Astrocyte of the cerebellum (primary cell): ENCODE results near the gene PDHX.
"Not testable (repeated sequence)": the region's sequence is repeated elsewhere in the genome, so short reads cannot be mapped to it uniquely, and the experiment has no call there.

ENCODE experiments used
- DNase-seq: peaks from one replicate; pipeline ENCODE4 v3.0.0-alpha.2; 2011; ENCODE audit warnings: low read depth
- H3K4me3 ChIP-seq: 2 replicates; pipeline ENCODE4 v1.5.1; 2011; ENCODE audit warnings: mild to moderate bottlenecking, low read depth, low read length, moderate library complexity
- in situ Hi-C: cut with HindIII; loops from 2 replicates; pipeline ENCODE4 v1.10.0; 2017; ENCODE audit warnings: low sequenced_read_pairs
- TF ChIP-seq, protein P1 (sequence below): IDR thresholded peaks from 2 replicates; pipeline ENCODE4 v1.5.1; 2012; ENCODE audit warnings: low read length, low read depth, moderate library complexity, mild to moderate bottlenecking; ENCODE audit errors: missing control alignments

The PDHX gene

DNA sequence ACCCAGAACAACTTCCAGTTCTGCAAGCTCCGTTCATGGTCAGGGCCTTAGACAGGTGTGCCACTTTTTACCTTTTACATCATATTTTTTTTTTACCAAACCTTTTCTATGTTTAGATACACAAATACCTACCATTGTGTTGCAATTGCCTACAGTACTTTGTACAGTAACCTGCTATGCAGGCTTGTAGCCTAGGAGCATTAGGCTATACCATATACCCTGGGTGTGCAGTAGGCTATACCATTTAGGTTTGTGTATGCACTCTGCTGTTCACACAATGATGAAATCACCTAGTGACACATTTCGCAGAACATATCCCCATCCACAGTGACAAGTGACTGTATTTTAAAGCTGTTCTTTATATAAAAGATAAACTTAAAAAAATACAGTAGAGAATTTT is 29.8 kb upstream of the PDHX start:
- TF ChIP-seq, protein P1, sequence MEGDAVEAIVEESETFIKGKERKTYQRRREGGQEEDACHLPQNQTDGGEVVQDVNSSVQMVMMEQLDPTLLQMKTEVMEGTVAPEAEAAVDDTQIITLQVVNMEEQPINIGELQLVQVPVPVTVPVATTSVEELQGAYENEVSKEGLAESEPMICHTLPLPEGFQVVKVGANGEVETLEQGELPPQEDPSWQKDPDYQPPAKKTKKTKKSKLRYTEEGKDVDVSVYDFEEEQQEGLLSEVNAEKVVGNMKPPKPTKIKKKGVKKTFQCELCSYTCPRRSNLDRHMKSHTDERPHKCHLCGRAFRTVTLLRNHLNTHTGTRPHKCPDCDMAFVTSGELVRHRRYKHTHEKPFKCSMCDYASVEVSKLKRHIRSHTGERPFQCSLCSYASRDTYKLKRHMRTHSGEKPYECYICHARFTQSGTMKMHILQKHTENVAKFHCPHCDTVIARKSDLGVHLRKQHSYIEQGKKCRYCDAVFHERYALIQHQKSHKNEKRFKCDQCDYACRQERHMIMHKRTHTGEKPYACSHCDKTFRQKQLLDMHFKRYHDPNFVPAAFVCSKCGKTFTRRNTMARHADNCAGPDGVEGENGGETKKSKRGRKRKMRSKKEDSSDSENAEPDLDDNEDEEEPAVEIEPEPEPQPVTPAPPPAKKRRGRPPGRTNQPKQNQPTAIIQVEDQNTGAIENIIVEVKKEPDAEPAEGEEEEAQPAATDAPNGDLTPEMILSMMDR: no peak
- DNase-seq: no peak
- in situ Hi-C loops: loop anchor here (25.0 kb wide), 1 partner anchor 274 kb away; the partner anchor contains the start of gene EHF
- no peak overlapping the region for H3K4me3 ChIP-seq

DNA sequence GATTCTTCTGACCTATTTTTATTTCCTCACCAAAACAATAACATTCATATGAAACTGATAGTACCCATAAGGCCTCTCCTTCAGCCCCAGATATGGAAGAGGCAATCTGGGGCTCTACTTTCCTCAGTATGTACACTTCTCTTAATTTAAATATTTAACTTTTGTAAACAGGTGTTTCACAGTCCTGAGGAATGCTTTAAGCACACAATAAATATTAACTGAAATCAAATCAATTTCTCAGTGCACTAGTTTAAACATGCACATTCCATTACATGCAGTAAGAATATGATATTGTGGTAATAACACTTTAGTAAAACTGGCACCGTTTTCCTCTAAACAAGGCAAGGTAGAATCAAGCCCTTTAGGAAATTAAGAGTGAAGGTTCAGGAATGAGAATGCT is 29.2 kb upstream of the PDHX start:
- no peak for DNase-seq
- no peak overlapping the region for H3K4me3 ChIP-seq
- TF ChIP-seq, protein P1: no peak
- in situ Hi-C loops: loop anchor here (25.0 kb wide), 1 partner anchor 275 kb away; the partner anchor contains the start of gene EHF

DNA sequence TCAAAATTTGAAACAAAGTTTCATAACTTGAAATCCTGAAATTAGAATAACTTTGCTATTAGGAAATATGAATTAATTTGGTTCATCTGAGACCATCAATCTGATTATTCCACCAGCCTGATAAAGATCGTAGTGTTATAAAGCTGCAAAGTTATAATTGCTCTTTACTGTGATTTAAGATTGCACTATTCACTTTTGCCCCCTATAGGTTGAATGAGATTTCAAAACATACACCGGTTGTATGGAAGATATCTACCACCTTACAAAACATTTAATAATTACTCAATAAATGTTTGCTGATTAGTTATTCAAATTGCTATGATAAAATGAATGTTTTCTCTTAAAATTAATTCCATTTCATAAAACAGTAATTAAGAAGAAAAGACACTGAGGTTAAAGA is 26.3 kb upstream of the PDHX start:
- TF ChIP-seq, protein P1: peak; percentile 23
- no peak overlapping the region for H3K4me3 ChIP-seq
- no peak for DNase-seq
- in situ Hi-C loops: loop anchor here (25.0 kb wide), 1 partner anchor 278 kb away; the partner anchor contains the start of gene EHF

DNA sequence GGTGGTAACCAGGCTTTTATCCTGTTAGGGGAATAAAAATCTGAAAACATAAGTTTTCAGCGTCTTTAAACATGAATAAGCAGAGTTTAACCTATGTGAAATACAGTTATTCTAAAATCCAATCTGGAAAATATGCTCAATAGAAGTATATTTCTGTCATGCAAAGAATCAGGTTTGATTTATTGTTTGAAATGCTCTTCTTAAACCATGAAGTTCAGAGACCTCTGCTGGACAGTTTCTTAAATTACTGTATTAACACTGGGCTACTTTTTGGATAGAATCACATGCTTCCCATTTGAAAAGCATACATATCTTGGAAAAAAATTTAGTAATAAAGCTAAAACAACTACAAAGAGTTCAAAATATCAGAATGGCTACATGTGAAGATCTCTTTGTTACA is 25.6 kb upstream of the PDHX start:
- peak; percentile 47 for DNase-seq
- no peak overlapping the region for H3K4me3 ChIP-seq
- TF ChIP-seq, protein P1: peak; percentile 24
- in situ Hi-C loops: loop anchor here (25.0 kb wide), 1 partner anchor 279 kb away; the partner anchor contains the start of gene EHF

DNA sequence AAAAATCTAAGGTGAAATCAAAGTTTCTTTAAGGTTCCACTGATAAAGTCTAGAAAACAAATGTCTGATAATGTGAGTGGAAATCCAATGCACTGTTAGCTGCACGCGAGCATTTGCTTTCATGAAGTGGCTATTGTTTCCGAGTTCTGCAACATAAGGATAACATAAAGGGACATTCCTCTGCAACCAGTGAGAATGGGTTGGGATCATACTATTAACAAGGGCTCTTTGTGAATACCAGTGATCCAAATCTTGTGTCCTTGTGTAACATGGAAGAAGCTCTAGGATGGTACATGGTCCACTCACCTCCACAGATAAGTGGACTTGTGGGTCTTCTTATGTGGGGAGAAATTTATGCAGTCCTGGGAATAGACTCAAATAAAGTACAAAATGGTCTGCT is 24.8 kb upstream of the PDHX start:
- in situ Hi-C loops: loop anchor here (25.0 kb wide), 1 partner anchor 279 kb away; the partner anchor contains the start of gene EHF

DNA sequence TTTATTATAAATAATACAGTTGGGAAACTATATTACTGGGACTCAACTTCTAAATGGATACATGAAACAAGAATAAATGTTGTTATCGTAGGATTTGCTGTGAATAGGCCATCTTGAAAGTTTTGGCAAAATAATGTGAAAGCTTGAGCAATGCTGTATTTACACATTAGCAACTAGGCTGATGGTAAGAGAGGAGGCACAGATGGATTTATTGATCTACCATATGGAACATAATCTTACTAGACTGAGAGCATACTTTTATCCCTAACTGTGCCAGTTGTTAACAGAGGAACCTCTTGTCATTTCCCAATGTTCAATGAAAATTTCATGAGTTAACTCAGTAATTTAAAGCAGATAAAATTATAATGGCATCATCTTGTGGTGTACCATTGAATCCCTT is 23.0 kb upstream of the PDHX start:
- no peak for DNase-seq
- in situ Hi-C loops: loop anchor here (25.0 kb wide), 1 partner anchor 281 kb away; the partner anchor contains the start of gene EHF
- no peak overlapping the region for H3K4me3 ChIP-seq
- TF ChIP-seq, protein P1: no peak

More for the DNA sequence above, 24.8 kb upstream of the PDHX start:
- DNase-seq: no peak
- no peak overlapping the region for H3K4me3 ChIP-seq
- TF ChIP-seq, protein P1: no peak

DNA sequence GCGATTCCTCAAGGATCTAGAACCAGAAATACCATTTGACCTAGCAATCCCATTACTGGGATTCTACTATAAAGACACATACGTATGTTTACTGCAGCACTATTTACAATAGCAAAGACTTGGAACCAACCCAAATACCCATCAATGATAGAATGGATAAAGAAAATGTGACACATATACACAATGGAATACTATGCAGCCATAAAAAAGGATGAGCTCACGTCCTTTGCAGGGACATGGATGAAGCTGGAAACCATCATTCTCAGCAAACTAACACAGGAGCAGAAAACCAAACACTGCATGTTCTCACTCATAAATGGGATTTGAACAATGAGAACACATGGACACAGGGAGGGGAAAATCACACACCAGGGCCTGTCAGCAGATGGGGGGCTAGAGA is 20.2 kb upstream of the PDHX start:
- not testable (repeated sequence) for DNase-seq, H3K4me3 ChIP-seq
- in situ Hi-C loops: loop anchor here (25.0 kb wide), 1 partner anchor 284 kb away; the partner anchor contains the start of gene EHF
